ENCODE data around the gene AGR2.

- TF ChIP-seq CTCF (IDR thresholded peaks at IDR 0.05) (no peak), POLR2A (IDR thresholded peaks at IDR 0.05) (no peak)
These were observed 40.9 kb upstream of the AGR2 start for GRCh38 chr7:16845746-16846145.
